ENCODE results near the gene MYL2. TPM values are rescaled to one million over a fixed set of nuclear protein-coding genes. Genes with fewer than 3 reads are reported as not detected.

MYL2 gene
- total and polyA plus RNA-seq, 9 of the 15 experiments (the other 6 are each of a cell fraction or from before 2014, with no cell fraction given), result not detected

DNA sequence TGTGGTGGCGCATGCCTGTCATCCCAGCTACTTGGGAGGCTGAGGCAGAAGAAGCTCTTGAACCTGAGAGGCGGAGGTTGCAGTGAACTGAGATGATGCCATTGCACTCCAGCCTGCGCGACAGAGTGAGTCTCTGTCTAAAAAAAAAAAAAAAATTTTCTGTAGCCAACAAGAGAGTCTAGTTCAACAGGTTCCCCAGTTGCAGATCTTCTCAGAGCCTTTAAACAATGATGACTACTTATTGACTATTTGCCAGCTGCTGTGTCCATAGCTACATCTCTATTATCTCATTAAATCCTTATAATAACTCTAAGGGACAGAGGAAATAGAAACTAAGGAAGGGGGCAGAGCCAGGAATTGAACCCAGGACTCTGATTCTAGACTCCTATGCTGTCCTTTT is 15.2 kb upstream of the MYL2 start:
- intact Hi-C loops (cut with micrococcal nuclease) (loop anchor here (5.0 kb wide), 2 partner anchors 87 to 362 kb away; no protein-coding TSS in a partner anchor), in situ Hi-C loops (cut with MboI) (loop anchor here (10.0 kb wide), 1 partner anchor 379 kb away; no protein-coding TSS in a partner anchor)
- ATAC-seq, result no peak
- Histone ChIP-seq H3K36me3 (ENCODE audit: control insufficient read depth, insufficient read depth, low read length) (no peaks in the 10 kb centered on the region), H3K4me3 (no peak overlapping the region), H3K4me2 (ENCODE audit: insufficient read depth, low read length) (no peak overlapping the region), H3K27ac (ENCODE audit: extremely low read depth, low read depth, low read length) (no peak overlapping the region), H2AFZ (ENCODE audit: low read depth, low read length) (no peak overlapping the region), H3K9ac (ENCODE audit: insufficient read depth in 1 of 2, low read depth in 2 of 2, low read length in 2 of 2) (no peak overlapping the region), H4K20me1 (replicated peaks; ENCODE audit: control insufficient read depth, insufficient read depth, low read length) (no peaks in the 10 kb centered on the region), H3K79me2 (ENCODE audit: control insufficient read depth, insufficient read depth, low read length) (no peaks in the 10 kb centered on the region), H3K27me3 (ENCODE audit: control insufficient read depth in 2 of 2, insufficient read depth in 2 of 2, low read length in 2 of 2) (peaks cover 4 to 21% of the 10 kb centered on the region in 2 experiments; a peak in 3 of 5 replicates), H3K9me1 (ENCODE audit: control insufficient read depth, insufficient read depth, low read length) (no peaks in the 10 kb centered on the region), H3K4me1 (replicated peaks in 1 of 2; ENCODE audit: control insufficient read depth in 2 of 2, insufficient read depth in 2 of 2, low read length in 2 of 2) (peaks cover 0 to 9% of the 10 kb centered on the region in 2 experiments; a peak in 2 of 5 replicates), H3K9me3 (replicated peaks; ENCODE audit: control insufficient read depth, insufficient read depth, low read depth, low read length) (no peaks in the 10 kb centered on the region)
- TF ChIP-seq TCFL5 (CRISPR knock-in tag; conservative IDR thresholded peaks at IDR 0.05) (no peak), E2F3 (CRISPR knock-in tag; IDR thresholded peaks at IDR 0.05) (no peak), ZNF239 (CRISPR knock-in tag; IDR thresholded peaks at IDR 0.05) (peak; percentile 83), BCOR (IDR thresholded peaks at IDR 0.05) (no peak)
- 5% methylated on average over 4 of the region's 4 CpGs for WGBS (ENCODE audit: insufficient coverage, low coverage, missing lambda C conversion rate)
- ChIA-PET CTCF (ENCODE audit: low intra/inter-chr PET ratio) (interaction anchor here (0.6 to 0.7 kb wide), 2 partner anchors 106 to 736 kb away, joined by 3 to 5 read pairs; no protein-coding TSS in a partner anchor), POLR2A (interaction anchor here (0.9 kb wide), 1 partner anchor 28 kb away, joined by 3 read pairs; no protein-coding TSS in a partner anchor)
- FAIRE-seq, result no peak
- no peak for DNase-seq (ENCODE audit: extremely low read depth in 1 of 4, low spot score in 3 of 4)
- no TSS peak for BruUV-seq (replicated peaks)

DNA sequence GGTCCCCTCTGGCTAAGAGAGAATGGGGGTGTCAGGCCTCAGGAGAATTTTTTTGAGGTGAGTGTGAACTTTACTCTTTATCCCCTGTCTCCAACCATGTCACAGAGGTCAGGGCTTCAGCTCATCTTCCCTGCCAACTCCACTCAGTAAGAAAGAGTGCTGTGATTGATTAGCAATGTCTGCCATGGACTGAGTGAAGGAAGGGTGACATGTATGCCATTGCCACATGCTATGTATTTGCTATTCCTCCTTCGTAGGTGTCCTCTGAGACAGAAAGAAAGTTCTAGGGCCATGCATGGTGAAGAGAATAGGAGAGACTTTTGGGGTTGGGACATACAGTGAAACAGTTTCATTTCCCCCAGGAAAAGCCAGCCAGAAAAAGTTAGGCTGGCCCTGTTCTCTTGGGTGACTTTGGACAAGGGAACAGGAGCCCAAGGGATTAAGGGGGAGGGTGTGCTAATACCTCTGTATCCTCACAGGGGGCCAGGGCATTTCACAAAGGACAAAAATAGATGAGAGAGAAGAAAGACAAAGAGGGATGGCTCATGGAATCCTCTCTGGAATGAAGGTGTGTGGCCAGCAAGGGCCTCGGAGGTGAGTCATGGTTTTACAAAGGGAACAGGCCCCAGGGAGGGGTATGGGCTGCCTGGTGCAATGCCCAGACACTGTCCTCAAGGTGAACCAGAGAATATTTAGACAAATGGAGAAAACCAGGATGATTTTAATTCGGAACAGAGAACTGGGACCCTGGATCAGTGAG is 13.9 kb upstream of the MYL2 start:
- ATAC-seq (no peak), FAIRE-seq (no peak), DNase-seq (ENCODE audit: extremely low read depth in 1 of 4, low spot score in 3 of 4) (no peak)
- H3K4me3 ChIP-seq, result no peak overlapping the region
- H3K9me1 ChIP-seq (ENCODE audit: control insufficient read depth, insufficient read depth, low read length), result no peaks in the 10 kb centered on the region
- POLR2A ChIA-PET, result interaction anchor here (0.6 kb wide), 1 partner anchor 363 kb away, joined by 3 read pairs; no protein-coding TSS in a partner anchor
- H4K20me1 ChIP-seq (replicated peaks; ENCODE audit: control insufficient read depth, insufficient read depth, low read length), result no peaks in the 10 kb centered on the region
- intact Hi-C loops (cut with micrococcal nuclease) (no loop called here), in situ Hi-C loops (cut with MboI) (loop anchor here (10.0 kb wide), 1 partner anchor 381 kb away; no protein-coding TSS in a partner anchor)
- peaks cover 4 to 21% of the 10 kb centered on the region in 2 experiments; a peak in 3 of 5 replicates for H3K27me3 ChIP-seq (ENCODE audit: control insufficient read depth in 2 of 2, insufficient read depth in 2 of 2, low read length in 2 of 2)
- H3K4me2 ChIP-seq (ENCODE audit: insufficient read depth, low read length), result no peak overlapping the region
- H3K27ac ChIP-seq (ENCODE audit: extremely low read depth, low read depth, low read length), result no peak overlapping the region
- H3K9ac ChIP-seq (ENCODE audit: insufficient read depth in 1 of 2, low read depth in 2 of 2, low read length in 2 of 2), result no peak overlapping the region
- no peak overlapping the region for H2AFZ ChIP-seq (ENCODE audit: low read depth, low read length)
- CTCF ChIA-PET (ENCODE audit: low intra/inter-chr PET ratio), result no interaction called here
- peaks cover 0 to 9% of the 10 kb centered on the region in 2 experiments; a peak in 2 of 5 replicates for H3K4me1 ChIP-seq (replicated peaks in 1 of 2; ENCODE audit: control insufficient read depth in 2 of 2, insufficient read depth in 2 of 2, low read length in 2 of 2)
- 0% methylated on average over 3 of the region's 3 CpGs for WGBS (ENCODE audit: insufficient coverage, low coverage, missing lambda C conversion rate)
- no peaks in the 10 kb centered on the region for H3K79me2 ChIP-seq (ENCODE audit: control insufficient read depth, insufficient read depth, low read length)
- H3K36me3 ChIP-seq (ENCODE audit: control insufficient read depth, insufficient read depth, low read length), result no peaks in the 10 kb centered on the region
- H3K9me3 ChIP-seq (replicated peaks; ENCODE audit: control insufficient read depth, insufficient read depth, low read depth, low read length), result no peaks in the 10 kb centered on the region
- BruUV-seq (replicated peaks), result no TSS peak
- TF ChIP-seq, protein P1, sequence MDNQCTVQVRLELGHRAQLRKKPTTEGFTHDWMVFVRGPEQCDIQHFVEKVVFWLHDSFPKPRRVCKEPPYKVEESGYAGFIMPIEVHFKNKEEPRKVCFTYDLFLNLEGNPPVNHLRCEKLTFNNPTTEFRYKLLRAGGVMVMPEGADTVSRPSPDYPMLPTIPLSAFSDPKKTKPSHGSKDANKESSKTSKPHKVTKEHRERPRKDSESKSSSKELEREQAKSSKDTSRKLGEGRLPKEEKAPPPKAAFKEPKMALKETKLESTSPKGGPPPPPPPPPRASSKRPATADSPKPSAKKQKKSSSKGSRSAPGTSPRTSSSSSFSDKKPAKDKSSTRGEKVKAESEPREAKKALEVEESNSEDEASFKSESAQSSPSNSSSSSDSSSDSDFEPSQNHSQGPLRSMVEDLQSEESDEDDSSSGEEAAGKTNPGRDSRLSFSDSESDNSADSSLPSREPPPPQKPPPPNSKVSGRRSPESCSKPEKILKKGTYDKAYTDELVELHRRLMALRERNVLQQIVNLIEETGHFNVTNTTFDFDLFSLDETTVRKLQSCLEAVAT (IDR thresholded peaks at IDR 0.05), result peak in 1 of 2 experiments; percentile 86; a peak in 2 of 4 replicates
- no peak for TF ChIP-seq RBM17 (IDR thresholded peaks at IDR 0.05; ENCODE audit: borderline replicate concordance, low read depth, low read length)
